ENCODE measurements around the gene NUP188. TPM values are rescaled to one million over a fixed set of nuclear protein-coding genes. Genes with fewer than 3 reads are reported as not detected.

NUP188 gene
- polyA plus RNA-seq, 1 donor (not counting 4 experiments of a cell fraction or from before 2014, with no cell fraction given) = 31.1 TPM

- dilution Hi-C loops (cut with MboI; ENCODE audit: extremely low pct_ligation_motif_present, low sequenced_read_pairs) = no loop called here
- no peaks in the 10 kb centered on the region for H3K79me2 ChIP-seq (ENCODE audit: control insufficient read depth, insufficient read depth, low read length)
- no peak overlapping the region for H2AFZ ChIP-seq (ENCODE audit: control insufficient read depth, low read length)
- no peaks in the 10 kb centered on the region for H3K27me3 ChIP-seq (ENCODE audit: control insufficient read depth, extremely low read depth, insufficient read depth, low read length)
- no peaks in the 10 kb centered on the region for H3K9me1 ChIP-seq (ENCODE audit: control insufficient read depth, extremely low read depth, insufficient read depth, low read length)
- no peak for DNase-seq (ENCODE audit: low read depth, low spot score)
- no peak overlapping the region for H3K4me2 ChIP-seq (ENCODE audit: control insufficient read depth, extremely low read depth, insufficient read depth, low read depth, low read length)
- no peaks in the 10 kb centered on the region for H3K9me3 ChIP-seq (ENCODE audit: control insufficient read depth, low read depth, low read length)
- FAIRE-seq = peak; percentile 29
- TF ChIP-seq CTCF (optimal IDR thresholded peaks at IDR 0.05 in 1 of 3, IDR thresholded peaks at IDR 0.05 in 1 of 3, conservative IDR thresholded peaks at IDR 0.05 in 1 of 3; ENCODE audit: extremely low read depth in 1 of 3, insufficient read depth in 2 of 3, low read length in 3 of 3) (no peak), EZH2 (IDR thresholded peaks at IDR 0.05; ENCODE audit: low read length) (no peak)
- peaks cover 12 to 13% of the 10 kb centered on the region in 2 experiments for H3K36me3 ChIP-seq (ENCODE audit: control insufficient read depth in 2 of 2, extremely low read depth in 1 of 2, insufficient read depth in 2 of 2, low read length in 2 of 2)
- H3K4me1 ChIP-seq (ENCODE audit: control insufficient read depth, extremely low read depth, insufficient read depth, low read length) = peaks cover 3% of the 10 kb centered on the region
- no peaks in the 10 kb centered on the region for H4K20me1 ChIP-seq (ENCODE audit: control insufficient read depth, extremely low read depth, insufficient read depth, low read length)
- no peak overlapping the region for H3K27ac ChIP-seq (ENCODE audit: control insufficient read depth, insufficient read depth, low read length)
- H3K9ac ChIP-seq (ENCODE audit: control insufficient read depth, extremely low read depth, insufficient read depth, low read length) = no peak overlapping the region
- H3K4me3 ChIP-seq (ENCODE audit: control insufficient read depth in 2 of 3, extremely low read depth in 1 of 3, insufficient read depth in 2 of 3, low read depth in 1 of 3, low read length in 3 of 3) = no peak overlapping the region
Measured at GRCh38 chr9:129054163-129054851, 106.8 kb downstream of the NUP188 start.

Other genes starting within 250 kb of the NUP188 start
- gene PKN3, start 245.2 kb upstream of the NUP188 start, polyA plus RNA-seq = 1.2 to 3.0 TPM (median 1.3 TPM) in 3 replicates
- gene ZDHHC12, start 223.6 kb upstream of the NUP188 start, polyA plus RNA-seq = 24.1 to 46.3 TPM (median 36.3 TPM) in 3 replicates
- 14.9 to 25.4 TPM (median 19.6 TPM) in 3 replicates for gene ZER1, start 175.8 kb upstream of the NUP188 start, polyA plus RNA-seq
- 12.8 to 25.1 TPM (median 14.1 TPM) in 3 replicates for gene TBC1D13, start 160.4 kb upstream of the NUP188 start, polyA plus RNA-seq
- gene ENDOG, start 129.2 kb upstream of the NUP188 start, polyA plus RNA-seq = 10.1 to 18.5 TPM (median 10.2 TPM) in 3 replicates
- gene SPOUT1, start 117.9 kb upstream of the NUP188 start, polyA plus RNA-seq = 22.0 to 27.5 TPM (median 26.5 TPM) in 3 replicates
- gene KYAT1, start 65.7 kb upstream of the NUP188 start, polyA plus RNA-seq = 10.9 to 13.9 TPM (median 13.9 TPM) in 3 replicates
- 88.3 to 127 TPM (median 109 TPM) in 3 replicates for gene LRRC8A, start 65.6 kb upstream of the NUP188 start, polyA plus RNA-seq
- 4.6 to 5.2 TPM (median 4.7 TPM) in 3 replicates for gene PHYHD1, start 26.7 kb upstream of the NUP188 start, polyA plus RNA-seq
- gene DOLK, start 96 bp upstream of the NUP188 start, polyA plus RNA-seq = 21.8 to 33.5 TPM (median 27.1 TPM) in 3 replicates
- gene SH3GLB2, start 80.6 kb downstream of the NUP188 start, polyA plus RNA-seq = 37.1 to 75.7 TPM (median 41.2 TPM) in 3 replicates
- gene MIGA2, start 88.9 kb downstream of the NUP188 start, polyA plus RNA-seq = 8.5 to 15.0 TPM (median 9.5 TPM) in 3 replicates
- 14.2 to 17.7 TPM (median 16.7 TPM) in 3 replicates for gene DOLPP1, start 133.4 kb downstream of the NUP188 start, polyA plus RNA-seq
- 6.5 to 12.5 TPM (median 8.2 TPM) in 3 replicates for gene CRAT, start 163.1 kb downstream of the NUP188 start, polyA plus RNA-seq
- gene PTPA, start 163.7 kb downstream of the NUP188 start, polyA plus RNA-seq = 86.8 to 127 TPM (median 98.0 TPM) in 3 replicates
- gene IER5L, start 230.6 kb downstream of the NUP188 start, polyA plus RNA-seq = 2.1 to 3.6 TPM (median 2.8 TPM) in 3 replicates